GM18907 (cell line): Measurements from ENCODE around the gene RLN3.

Experiments
- ATAC-seq: cut with Tn5 transposase; IDR thresholded peaks from one replicate; pipeline ENCODE4 v1.9.1; 2021; ENCODE audit warnings: mild to moderate bottlenecking, moderate library complexity; ENCODE audit not compliant: unreplicated experiment

The RLN3 gene

DNA sequence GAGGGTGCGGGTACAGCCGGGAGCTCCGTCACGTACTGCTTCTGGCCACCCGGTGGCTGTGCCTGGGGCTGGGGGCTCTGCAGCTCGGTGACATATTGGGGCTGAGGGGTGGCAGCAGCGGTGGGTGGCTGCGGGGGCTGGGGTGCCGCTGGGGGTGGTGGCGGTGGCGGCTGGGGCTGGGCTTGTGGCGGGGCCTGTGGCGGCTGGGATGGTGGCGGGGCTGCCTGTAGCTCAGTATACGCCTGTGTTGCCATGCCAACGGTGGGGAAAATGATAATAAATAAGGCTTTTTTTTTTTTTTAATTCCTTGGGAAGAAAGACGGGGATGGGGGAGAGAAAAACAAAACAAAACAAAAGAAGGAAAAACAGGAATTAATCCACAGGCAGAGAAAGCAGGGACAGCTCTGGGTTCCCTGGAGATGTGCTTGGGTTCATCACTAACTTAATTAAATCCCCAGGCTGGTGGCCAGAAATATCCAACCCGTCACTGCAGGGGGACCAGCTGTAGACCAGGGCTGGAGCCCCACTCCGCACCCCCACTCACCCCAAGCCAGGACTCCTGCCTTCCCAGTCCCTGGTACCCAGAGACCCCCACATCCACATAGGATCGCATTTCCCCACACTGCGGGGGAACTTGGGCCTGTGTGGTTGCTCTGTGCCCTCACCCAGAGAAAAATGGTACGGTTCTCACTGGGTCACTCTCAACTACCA lies 34.2 kb upstream of the RLN3 start:
- ATAC-seq, result no peak

- ATAC-seq, result no peak
These were observed 32.8 kb upstream of the RLN3 start for GRCh38 chr19:13995017-13995728.

GRCh38 chr19:13995878-13996765 lies 31.8 kb upstream of the RLN3 start:
- no peak for ATAC-seq

DNA sequence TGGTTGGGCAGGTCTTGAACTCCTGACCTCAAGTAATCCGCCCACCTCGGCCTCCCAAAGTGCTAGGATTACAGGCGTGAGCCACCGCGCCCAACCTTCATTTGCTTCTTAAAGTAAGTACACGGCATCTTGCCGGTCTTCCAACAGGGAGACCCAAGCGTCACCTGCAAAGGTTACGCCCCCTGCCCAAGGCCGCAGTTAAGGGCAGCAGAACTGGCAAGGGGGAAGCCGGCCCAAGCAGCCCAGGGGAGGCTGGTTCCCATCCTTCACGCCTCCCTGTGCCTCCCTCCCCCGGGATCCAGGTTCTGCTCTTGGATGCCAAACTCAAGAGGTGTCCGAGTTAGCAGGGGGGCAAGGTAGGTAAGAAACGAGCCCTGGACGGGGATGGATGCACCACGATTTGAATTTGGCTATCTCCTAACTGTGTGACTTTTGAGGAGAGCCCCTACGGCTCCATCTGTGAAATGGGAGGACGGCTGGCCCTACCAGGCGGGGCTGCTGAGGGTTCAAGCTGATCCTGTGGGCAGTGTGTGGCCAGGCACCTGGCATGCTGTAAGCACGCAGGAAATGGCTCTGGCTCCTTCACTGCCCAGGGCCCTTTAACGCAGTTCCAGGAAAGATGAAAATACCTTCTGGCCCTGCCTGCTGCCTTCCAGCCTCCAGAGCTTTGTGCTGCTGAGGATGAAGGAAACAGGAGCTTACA lies 30.9 kb upstream of the RLN3 start:
- no peak for ATAC-seq

GRCh38 chr19:13997631-13997962 lies 30.4 kb upstream of the RLN3 start:
- ATAC-seq, result no peak

DNA sequence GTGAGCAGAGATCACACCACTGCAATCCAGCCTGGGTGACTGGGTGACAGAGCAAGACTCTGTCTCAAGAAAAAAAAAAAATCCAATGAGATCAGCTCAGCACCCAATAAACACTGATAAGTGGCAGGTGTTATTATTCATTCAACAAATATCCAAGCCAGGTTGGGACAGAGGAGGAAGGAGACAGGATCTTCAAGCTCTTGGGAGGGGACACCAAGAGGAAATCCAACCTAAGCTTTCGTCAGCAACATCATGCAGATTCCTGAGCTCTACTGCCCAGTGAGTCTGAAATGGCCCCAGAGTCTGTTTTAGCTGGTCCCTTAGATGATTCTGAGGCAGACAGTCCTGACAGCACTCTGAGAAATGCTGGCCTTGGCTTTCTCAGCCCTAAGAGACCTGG lies 29.5 kb upstream of the RLN3 start:
- ATAC-seq, result no peak

DNA sequence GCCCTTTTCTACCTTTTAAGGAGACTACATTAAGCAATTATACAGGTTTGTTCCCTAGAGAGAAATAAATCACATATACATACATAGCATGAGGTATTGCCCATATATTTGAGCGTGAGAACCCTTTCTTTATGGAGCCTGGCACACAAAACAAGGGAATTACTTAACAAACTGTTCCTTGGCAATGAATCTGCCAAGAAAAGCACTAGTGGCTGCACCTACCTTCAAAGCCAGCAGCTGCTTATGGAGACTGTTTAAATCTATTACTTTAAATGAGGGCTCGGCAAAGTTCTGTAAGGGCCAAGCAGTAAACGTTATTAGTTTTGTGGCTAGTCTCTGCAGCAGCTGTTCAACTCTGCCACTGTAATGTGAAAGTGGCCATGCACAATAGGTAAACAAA lies 28.9 kb upstream of the RLN3 start:
- ATAC-seq, result no peak

GRCh38 chr19:14000691-14001375 lies 27.1 kb upstream of the RLN3 start:
- no peak for ATAC-seq

GRCh38 chr19:14002571-14003250 lies 25.2 kb upstream of the RLN3 start:
- no peak for ATAC-seq

DNA sequence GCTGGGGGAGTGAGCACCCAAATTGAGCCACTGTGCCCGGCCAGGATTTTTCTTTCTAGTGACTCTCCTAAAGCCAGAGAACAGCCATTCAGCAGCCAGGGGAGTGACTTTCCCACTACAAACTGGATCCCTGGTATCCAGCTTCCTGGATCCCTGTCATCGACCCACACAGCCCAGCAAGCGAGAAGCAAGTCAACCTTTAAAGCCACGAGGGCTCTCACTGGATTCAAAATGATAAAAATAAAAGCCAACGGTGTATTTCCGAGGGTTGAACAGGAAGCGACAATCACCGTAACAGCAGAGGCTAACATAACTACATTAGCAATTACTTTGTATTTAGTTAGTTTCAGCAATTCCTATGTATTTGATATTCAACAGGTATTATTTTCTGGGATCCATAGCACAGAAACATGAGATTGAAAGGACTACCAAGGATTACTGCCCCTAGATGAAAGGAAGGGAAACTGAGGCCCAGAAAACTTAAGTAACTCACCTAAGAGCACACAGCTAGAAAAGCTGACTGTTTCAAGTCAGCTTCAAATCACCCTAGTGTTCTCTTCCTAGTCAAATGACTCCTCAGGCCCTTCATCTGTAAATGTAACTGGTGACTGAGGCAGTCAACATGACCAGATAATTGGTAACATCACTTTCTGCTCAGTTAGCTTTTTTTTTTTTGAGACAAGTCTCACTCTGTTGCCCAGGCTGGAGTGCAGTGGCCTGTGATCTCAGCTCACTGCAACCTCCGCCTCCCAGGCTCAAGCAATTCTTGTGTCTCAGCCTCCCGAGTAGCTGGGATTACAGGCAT lies 24.5 kb upstream of the RLN3 start:
- ATAC-seq, result no peak

GRCh38 chr19:14004619-14005348 lies 23.2 kb upstream of the RLN3 start:
- ATAC-seq, result no peak

- peak; percentile 35 for ATAC-seq
These were observed 22.4 kb upstream of the RLN3 start for GRCh38 chr19:14005349-14006084.

DNA sequence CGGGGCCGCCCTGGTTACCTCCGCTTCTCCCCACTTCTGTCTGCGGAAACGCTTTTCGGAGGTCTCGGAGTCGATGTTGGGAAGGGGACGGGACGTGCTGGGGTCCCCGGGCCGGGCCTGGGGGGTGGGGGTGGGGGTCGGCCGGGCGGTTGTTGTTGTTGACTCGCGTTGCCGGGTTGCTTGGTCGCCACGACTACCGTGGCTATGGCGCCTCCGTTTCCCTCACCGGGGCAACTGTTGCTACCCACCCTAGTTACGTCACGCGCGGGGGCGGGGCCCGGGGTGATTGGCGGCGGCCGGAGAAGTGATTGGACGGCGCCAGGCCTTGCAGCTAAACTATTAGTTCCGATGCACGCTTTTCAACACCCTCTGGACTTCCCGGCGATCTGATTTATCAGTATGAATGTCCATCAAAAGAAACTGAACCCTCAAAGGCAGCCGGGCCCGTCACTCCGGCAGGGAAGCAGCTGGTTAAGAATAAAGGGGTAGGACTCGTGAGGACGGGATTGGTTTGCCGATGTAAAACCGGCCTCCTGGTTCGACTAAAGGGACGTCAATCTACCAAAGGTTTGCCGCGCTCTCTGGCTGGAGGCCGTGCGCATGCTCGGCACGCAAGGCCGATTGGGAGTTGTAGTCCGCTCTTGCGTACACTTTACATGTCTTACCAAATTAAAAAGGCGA lies 21.7 kb upstream of the RLN3 start, which contains the start of gene RFX1:
Gene RFX1, minus strand, starts transcription at position 236 of the 681 bp plus-strand sequence. CDS start 12,477 bp downstream, outside the sequence.
- ATAC-seq, result peak; percentile 77

DNA sequence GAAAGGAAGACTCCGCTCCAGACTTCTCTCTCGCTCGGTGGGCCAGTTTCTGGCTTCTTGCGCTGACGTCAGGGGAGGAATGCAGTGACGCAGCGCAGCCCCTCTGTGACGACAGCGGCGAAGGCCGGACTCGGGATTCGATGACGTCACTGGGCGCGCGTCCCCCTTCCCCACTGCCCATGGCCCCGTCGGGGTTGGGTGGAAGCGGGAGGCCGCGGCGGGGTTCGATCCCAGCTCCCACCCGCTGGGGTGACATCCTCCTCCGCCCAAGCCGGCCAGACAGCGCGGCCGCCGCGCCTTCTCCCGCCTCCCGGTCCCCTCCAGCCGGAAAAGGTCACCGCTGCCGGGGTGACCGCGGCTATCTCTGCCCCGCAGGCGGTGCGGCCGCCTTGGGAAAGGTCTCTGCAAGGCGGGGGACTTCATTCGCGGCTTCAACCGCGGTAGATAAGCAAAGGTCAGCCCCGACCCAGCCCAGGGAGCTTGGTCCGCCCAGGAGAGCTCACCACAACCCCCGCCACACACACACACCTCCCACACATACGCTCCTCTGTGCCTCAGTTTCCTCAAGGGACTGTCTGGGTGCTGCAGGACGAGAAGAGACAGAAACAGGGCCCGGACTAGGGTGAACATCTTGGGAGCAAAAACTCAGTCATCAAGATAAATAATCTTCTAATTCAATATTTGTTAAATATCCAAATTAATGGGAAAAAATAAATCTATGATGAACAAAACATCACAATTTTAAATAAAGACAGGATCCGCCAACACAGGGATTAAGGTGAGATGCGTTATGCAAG lies 21.0 kb upstream of the RLN3 start:
- ATAC-seq, result peak; percentile 37

- ATAC-seq, result no peak
These were observed 15.5 kb upstream of the RLN3 start for GRCh38 chr19:14012378-14012915.

DNA sequence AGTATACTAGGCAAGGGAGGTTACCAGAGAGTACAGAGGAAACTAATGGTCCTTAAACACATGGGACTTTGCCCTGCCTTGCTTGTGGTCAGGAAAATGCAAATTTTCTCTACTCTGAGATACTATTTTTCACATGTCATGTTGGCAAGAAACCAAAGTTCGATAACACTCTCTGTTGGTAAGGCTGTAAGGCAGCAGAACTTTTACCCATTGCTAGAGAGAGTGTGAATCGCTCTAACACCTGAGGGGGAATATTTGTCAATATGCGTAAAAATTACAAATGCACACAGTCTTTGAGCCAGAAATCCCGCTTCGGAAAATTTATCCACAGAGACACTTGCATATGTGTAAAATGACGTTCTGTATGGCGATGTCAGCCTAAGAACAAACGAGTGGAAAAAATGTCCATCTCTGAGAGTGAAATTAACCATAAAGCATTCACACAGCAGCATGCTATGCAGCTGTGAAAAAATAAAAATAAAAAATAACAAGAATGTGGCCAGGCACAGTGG lies 12.4 kb upstream of the RLN3 start:
- peak; percentile 74 for ATAC-seq
